HEK293T (cell line): Measurements from ENCODE around the gene RPRD1A.

ENCODE experiments used
- CTCF ChIA-PET: fragments of 350-600 bp; formaldehyde crosslinking; extraction: SDS; loops from one replicate; lab custom pipeline; 2021; ENCODE audit warnings: antibody characterized with exemption, inconsistent platforms; lab: Yijun Ruan, JAX
- POLR2A ChIA-PET: fragments of 350-600 bp; formaldehyde crosslinking; extraction: SDS; loops from one replicate; lab custom pipeline; 2020; ENCODE audit warnings: antibody characterized with exemption, inconsistent platforms; lab: Yijun Ruan, JAX
- DNase-seq: peaks from one replicate; pipeline ENCODE4 v3.0.0; 2012; ENCODE audit warnings: mixed read lengths; ENCODE audit errors: extremely low spot score
- ARNT ChIP-seq: fragments of 450-650 bp; IDR thresholded peaks from 2 replicates; pipeline ENCODE4 v1.6.1; 2017; ENCODE audit warnings: mild to moderate bottlenecking
- BHLHE40 ChIP-seq: fragments of 450-650 bp; IDR thresholded peaks from 2 replicates; pipeline ENCODE4 v1.6.1; 2016; ENCODE audit warnings: mild to moderate bottlenecking, moderate library complexity, borderline replicate concordance
- CTBP1 ChIP-seq: fragments of 450-650 bp; IDR thresholded peaks from 2 replicates; pipeline ENCODE4 v1.6.1; 2016; ENCODE audit warnings: borderline replicate concordance
- ELF4 ChIP-seq: fragments of 450-650 bp; IDR thresholded peaks from 2 replicates; pipeline ENCODE4 v1.6.1; 2017; ENCODE audit warnings: antibody characterized with exemption
- FOXA1 ChIP-seq: fragments of 450-650 bp; IDR thresholded peaks from 2 replicates; pipeline ENCODE4 v1.6.1; 2016; ENCODE audit warnings: mild to moderate bottlenecking
- FOXK2 ChIP-seq: fragments of 450-650 bp; IDR thresholded peaks from 2 replicates; pipeline ENCODE4 v1.6.1; 2016; ENCODE audit warnings: mild to moderate bottlenecking
- FOXM1 ChIP-seq: fragments of 450-650 bp; IDR thresholded peaks from 2 replicates; pipeline ENCODE4 v1.6.1; 2017; ENCODE audit warnings: mild to moderate bottlenecking, borderline replicate concordance
- HDGF ChIP-seq: fragments of 450-650 bp; IDR thresholded peaks from 2 replicates; pipeline ENCODE4 v1.6.1; 2017; ENCODE audit warnings: antibody characterized with exemption, borderline replicate concordance
- L3MBTL2 ChIP-seq: fragments of 450-650 bp; conservative IDR thresholded peaks from 2 replicates; pipeline ENCODE4 v1.6.1; 2016; ENCODE audit warnings: mild to moderate bottlenecking
- LEF1 ChIP-seq: fragments of 450-650 bp; IDR thresholded peaks from 2 replicates; pipeline ENCODE4 v1.6.1; 2017; ENCODE audit warnings: mild to moderate bottlenecking, borderline replicate concordance
- NFRKB ChIP-seq: fragments of 450-650 bp; IDR thresholded peaks from 2 replicates; pipeline ENCODE4 v1.6.1; 2016; ENCODE audit warnings: mild to moderate bottlenecking, moderate library complexity
- PKNOX1 ChIP-seq: fragments of 450-650 bp; IDR thresholded peaks from 2 replicates; pipeline ENCODE4 v1.6.1; 2016
- SP1 ChIP-seq: fragments of 450-650 bp; IDR thresholded peaks from 2 replicates; pipeline ENCODE4 v1.6.1; 2017
- SUZ12 ChIP-seq: fragments of 450-650 bp; IDR thresholded peaks from 2 replicates; pipeline ENCODE4 v1.6.1; 2016; ENCODE audit warnings: mild to moderate bottlenecking
- TARDBP ChIP-seq: fragments of 450-650 bp; IDR thresholded peaks from 2 replicates; pipeline ENCODE4 v1.6.1; 2016
- ZNF384 ChIP-seq: fragments of 450-650 bp; IDR thresholded peaks from 2 replicates; pipeline ENCODE4 v1.6.1; 2016

Gene RPRD1A

GRCh38 chr18:36108601-36109000, 41.2 kb upstream of the RPRD1A start:
- TF ChIP-seq BHLHE40, result no peak
- POLR2A ChIA-PET, result interaction anchor here (0.6 kb wide), 1 partner anchor 42 kb away, joined by 3 read pairs; the partner anchor contains the start of gene RPRD1A
- DNase-seq, result no peak
- CTCF ChIA-PET, result interaction anchor here (0.6 to 1.2 kb wide), 2 partner anchors 13 to 723 kb away, joined by 4 read pairs; no protein-coding TSS in a partner anchor

- DNase-seq, result no peak
- POLR2A ChIA-PET, result interaction anchor here (0.6 kb wide), 1 partner anchor 41 kb away, joined by 3 read pairs; the partner anchor contains the start of gene RPRD1A
- CTCF ChIA-PET, result interaction anchor here (0.6 to 1.2 kb wide), 4 partner anchors 8 to 722 kb away, joined by 3 to 4 read pairs (median 4); partner anchors contain the start of gene MOCOS
- TF ChIP-seq HDGF, result no peak
Observed at GRCh38 chr18:36108196-36108595, 40.8 kb upstream of the RPRD1A start.

- CTCF ChIA-PET, result interaction anchor here (0.7 to 1.5 kb wide), 4 partner anchors 8 to 90 kb away, joined by 3 to 4 read pairs (median 3); partner anchors contain the start of gene MOCOS
- TF ChIP-seq NFRKB, result no peak
- no peak for TF ChIP-seq FOXK2
- no peak for TF ChIP-seq PKNOX1
- no peak for TF ChIP-seq HDGF
- no peak for TF ChIP-seq FOXM1
- TF ChIP-seq L3MBTL2, result no peak
- no peak for TF ChIP-seq ZNF384
- TF ChIP-seq LEF1, result no peak
- no peak for DNase-seq
- POLR2A ChIA-PET, result no interaction called here
Observed at GRCh38 chr18:36107477-36107876, 40.1 kb upstream of the RPRD1A start.

- DNase-seq, result no peak
- no peak for TF ChIP-seq PKNOX1
- TF ChIP-seq FOXM1, result no peak
- no peak for TF ChIP-seq NFRKB
- no peak for TF ChIP-seq L3MBTL2
- TF ChIP-seq ARNT, result no peak
- no peak for TF ChIP-seq LEF1
- TF ChIP-seq TARDBP, result no peak
- no peak for TF ChIP-seq BHLHE40
- TF ChIP-seq ZNF384, result no peak
- no peak for TF ChIP-seq HDGF
- TF ChIP-seq FOXA1, result no peak
- TF ChIP-seq SUZ12, result no peak
- ChIA-PET CTCF (interaction anchor here (1.3 kb wide), 1 partner anchor 180 kb away, joined by 3 read pairs; no protein-coding TSS in a partner anchor), POLR2A (no interaction called here)
Observed at GRCh38 chr18:36104749-36105148, 37.4 kb upstream of the RPRD1A start.

- TF ChIP-seq SP1, result no peak
- TF ChIP-seq TARDBP, result no peak
- TF ChIP-seq SUZ12, result no peak
- no peak for TF ChIP-seq FOXK2
- TF ChIP-seq CTBP1, result no peak
- no peak for TF ChIP-seq LEF1
- no peak for TF ChIP-seq PKNOX1
- TF ChIP-seq L3MBTL2, result no peak
- no peak for TF ChIP-seq ARNT
- no peak for TF ChIP-seq ELF4
- TF ChIP-seq FOXM1, result no peak
- no peak for TF ChIP-seq ZNF384
- TF ChIP-seq BHLHE40, result no peak
- CTCF ChIA-PET, result no interaction called here
- POLR2A ChIA-PET, result no interaction called here
- no peak for DNase-seq
Observed at GRCh38 chr18:36101943-36102342, 34.6 kb upstream of the RPRD1A start.

GRCh38 chr18:36099311-36099710, 32.0 kb upstream of the RPRD1A start:
- TF ChIP-seq LEF1 (no peak), PKNOX1 (no peak), ZNF384 (no peak), SP1 (no peak), ARNT (no peak), NFRKB (no peak), FOXK2 (no peak), FOXA1 (no peak), TARDBP (no peak), ELF4 (no peak), FOXM1 (no peak), HDGF (no peak), SUZ12 (no peak), L3MBTL2 (no peak), CTBP1 (no peak), BHLHE40 (no peak)
- POLR2A ChIA-PET, result no interaction called here
- no peak for DNase-seq
- CTCF ChIA-PET, result interaction anchor here (0.6 to 2.3 kb wide), 3 partner anchors 8 to 185 kb away, joined by 3 to 6 read pairs (median 4); no protein-coding TSS in a partner anchor
